Measurements from ENCODE around the gene DCLK3. TPM values are rescaled to one million over a fixed set of nuclear protein-coding genes. Genes with fewer than 3 reads are reported as not detected.

DCLK3 gene
- 1.6 TPM for total RNA-seq

GRCh38 chr3:36763850-36764703, at the start of gene DCLK3:
Gene DCLK3 (minus strand): TSS chr3:36764553. CDS start chr3:36764263, 290 bp downstream.

Other genes with a start within 250 kb of the DCLK3 start
- 14.7 TPM for gene TRANK1, start 180.5 kb upstream of the DCLK3 start, total RNA-seq
- gene EPM2AIP1, start 228.6 kb upstream of the DCLK3 start, total RNA-seq = 53.5 TPM
- gene MLH1, start 229.0 kb upstream of the DCLK3 start, total RNA-seq = 78.4 TPM

Measured in camera-type eye (tissue), 1 donor.